HCT116 (cell line): ENCODE data around the gene PRSS53. TPM values are rescaled to one million over a fixed set of nuclear protein-coding genes. Genes with fewer than 3 reads are reported as not detected.
A peak's percentile ranks its signal among the peaks of the same experiment; 100 is the strongest.

Source experiments
- ATAC-seq: fragments of 200-7000 bp; cut with Tn5 transposase; 2 replicates; pipeline ENCODE4 v1.9.1; 2020; ENCODE audit warnings: mild to moderate bottlenecking, moderate library complexity
- BruUV-seq: library from RNA; stranded (reverse); fragments of 400-500 nt; replicated peaks from 2 replicates; lab custom pipeline; 2021; lab: Mats Ljungman, UMichigan
- CTCF ChIA-PET: fragments of 300-600 bp; sonication (Branson Sonifier 250); formaldehyde crosslinking; loops from one replicate; lab custom pipeline; 2021; ENCODE audit warnings: antibody characterized with exemption; lab: Charles Lee
- POLR2A ChIA-PET: fragments of 300-600, 350-600 bp; sonication (Branson Sonifier 250); formaldehyde crosslinking; loops from one replicate; lab custom pipeline; 2021; ENCODE audit warnings: antibody characterized with exemption; lab: Charles Lee
- RAD21 ChIA-PET, 2 experiments: fragments of 300-600 bp; sonication (Branson Sonifier 250); formaldehyde crosslinking; loops; one replicate each; lab custom pipeline; 2023; ENCODE audit warnings: low total read pairs in 2 of 2; ENCODE audit not compliant: uncharacterized antibody in 2 of 2, unreplicated experiment in 2 of 2, low non-redundant PET in 1 of 2; lab: Charles Lee
- DNase-seq: peaks from one replicate; pipeline ENCODE4 v3.0.0-alpha.2; 2010; ENCODE audit warnings: low read depth, low spot score
- H2AFZ ChIP-seq: fragments of 200-600 bp; shearing (Covaris generic), sonication (generic); 2 replicates; pipeline ENCODE4 v1.6.1; 2017; ENCODE audit warnings: low read depth, mixed run types, mixed read lengths, antibody characterized with exemption, low read length; ENCODE audit not compliant: poor library complexity, severe bottlenecking
- H3K27ac ChIP-seq: 2 replicates; pipeline ENCODE4 v1.5.1; 2012; ENCODE audit warnings: low read depth, low read length
- H3K27me3 ChIP-seq: fragments of 200-600 bp; sonication (generic); 2 replicates; pipeline ENCODE4 v1.6.1; 2016; ENCODE audit warnings: mixed run types, low read length, mixed read lengths; ENCODE audit not compliant: insufficient read depth
- H3K36me3 ChIP-seq, 2 experiments: fragments of 200-500 bp in 1 of 2; fragments of 200-600 bp in 1 of 2; sonication (Bioruptor generic) in 1 of 2; sonication (generic) in 1 of 2; 2 replicates each; pipeline versions ENCODE4 v1.5.1 to v1.6.1; 2014 to 2016; ENCODE audit warnings: low read length in 2 of 2, inconsistent platforms in 1 of 2, mixed read lengths in 1 of 2, mixed run types in 1 of 2; ENCODE audit not compliant: insufficient read depth in 2 of 2, control insufficient read depth in 1 of 2
- H3K4me1 ChIP-seq, 2 experiments: fragments of 200-600 bp in 1 of 2; sonication (generic) in 1 of 2; 2 replicates each; pipeline versions ENCODE4 v1.5.1 to v1.6.1; 2012 to 2017; ENCODE audit warnings: low read length in 2 of 2, inconsistent platforms in 1 of 2, mild to moderate bottlenecking in 1 of 2, mixed read lengths in 1 of 2, mixed run types in 1 of 2, moderate library complexity in 1 of 2; ENCODE audit not compliant: insufficient read depth in 2 of 2, control insufficient read depth in 1 of 2
- H3K4me2 ChIP-seq: fragments of 200-600 bp; sonication (generic); 2 replicates; pipeline ENCODE4 v1.6.1; 2017; ENCODE audit warnings: mixed run types, low read length, mixed read lengths
- H3K4me3 ChIP-seq, 2 experiments: fragments of 200-600 bp in 1 of 2; sonication (generic) in 1 of 2; replicated peaks in 1 of 2; 2 replicates each; pipeline ENCODE4 v1.5.1; 2011 to 2016; ENCODE audit warnings: low read length in 2 of 2, control low read depth in 1 of 2, low read depth in 1 of 2, mild to moderate bottlenecking in 1 of 2, mixed read lengths in 1 of 2, mixed run types in 1 of 2
- H3K79me2 ChIP-seq: fragments of 200-600 bp; sonication (generic); 2 replicates; pipeline ENCODE4 v1.6.1; 2017; ENCODE audit warnings: mild to moderate bottlenecking, mixed run types, low read length, moderate library complexity, mixed read lengths; ENCODE audit not compliant: insufficient read depth
- H3K9ac ChIP-seq: fragments of 200-600 bp; sonication (generic); 2 replicates; pipeline ENCODE4 v1.6.1; 2016; ENCODE audit warnings: low read length, mixed read lengths
- H3K9me2 ChIP-seq: fragments of 200-600 bp; sonication (generic), shearing (Covaris generic); 2 replicates; pipeline ENCODE4 v1.6.1; 2017; ENCODE audit warnings: mixed run types, mild to moderate bottlenecking, moderate library complexity; ENCODE audit not compliant: insufficient read depth
- H3K9me3 ChIP-seq, 2 experiments: fragments of 200-500 bp in 1 of 2; fragments of 200-600 bp in 1 of 2; sonication (Bioruptor generic) in 1 of 2; sonication (generic) in 1 of 2; 2 replicates each; pipeline ENCODE4 v1.6.1; 2014 to 2017; ENCODE audit warnings: low read length in 2 of 2, mixed read lengths in 2 of 2, inconsistent platforms in 1 of 2, low read depth in 1 of 2, mild to moderate bottlenecking in 1 of 2, mixed run types in 1 of 2, moderate library complexity in 1 of 2; ENCODE audit not compliant: control insufficient read depth in 1 of 2, insufficient read depth in 1 of 2
- H4K20me1 ChIP-seq: fragments of 200-600 bp; sonication (generic), shearing (Covaris generic); 2 replicates; pipeline ENCODE4 v1.6.1; 2017; ENCODE audit warnings: mixed run types, mild to moderate bottlenecking, moderate library complexity; ENCODE audit not compliant: insufficient read depth
- CBX3 ChIP-seq: IDR thresholded peaks from 2 replicates; pipeline ENCODE4 v1.6.1; 2012; ENCODE audit warnings: low read depth
- CEBPB ChIP-seq: IDR thresholded peaks from 2 replicates; pipeline ENCODE4 v1.6.1; 2012; ENCODE audit warnings: low read depth
- CTCF ChIP-seq, 3 experiments: fragments of 200-600 bp in 1 of 3; sonication (generic) in 1 of 3; IDR thresholded peaks in 2 of 3; conservative IDR thresholded peaks in 1 of 3; 2 replicates each; pipeline ENCODE4 v1.5.1; 2012 to 2017; ENCODE audit warnings: low read depth in 2 of 3, low read length in 2 of 3, antibody characterized with exemption in 1 of 3, borderline replicate concordance in 1 of 3, control low read depth in 1 of 3, mild to moderate bottlenecking in 1 of 3, mixed read lengths in 1 of 3, mixed run types in 1 of 3, moderate library complexity in 1 of 3; ENCODE audit not compliant: insufficient read depth in 1 of 3
- EGR1 ChIP-seq: IDR thresholded peaks from 2 replicates; pipeline ENCODE4 v1.6.1; 2012; ENCODE audit warnings: low read depth
- EZH2 ChIP-seq: fragments of 200-600 bp; sonication (generic); IDR thresholded peaks from 2 replicates; pipeline ENCODE4 v1.6.1; 2017; ENCODE audit warnings: antibody characterized with exemption, mixed run types
- EZH2phosphoT487 ChIP-seq: fragments of 200-600 bp; IDR thresholded peaks from 2 replicates; pipeline ENCODE4 v1.6.1; 2018; ENCODE audit warnings: antibody characterized with exemption, borderline replicate concordance
- FOSL1 ChIP-seq: IDR thresholded peaks from 2 replicates; pipeline ENCODE4 v1.6.1; 2012; ENCODE audit warnings: low read depth
- JUND ChIP-seq: IDR thresholded peaks from 2 replicates; pipeline ENCODE4 v1.6.1; 2012
- POLR2AphosphoS5 ChIP-seq: IDR thresholded peaks from 2 replicates; pipeline ENCODE4 v1.6.1; 2011; ENCODE audit warnings: mild to moderate bottlenecking, low read depth, low read length, moderate library complexity
- SIN3A ChIP-seq: IDR thresholded peaks from 2 replicates; pipeline ENCODE4 v1.6.1; 2012; ENCODE audit warnings: low read depth
- YY1 ChIP-seq: IDR thresholded peaks from 2 replicates; pipeline ENCODE4 v1.6.1; 2011; ENCODE audit warnings: low read length, low read depth, moderate library complexity, mild to moderate bottlenecking; ENCODE audit not compliant: insufficient replicate concordance; ENCODE audit errors: extremely low read depth
- ZFX ChIP-seq: fragments of 450-650 bp; IDR thresholded peaks from 2 replicates; pipeline ENCODE4 v1.6.1; 2017
- intact Hi-C: fragments of 100-400 bp; cut with micrococcal nuclease; formaldehyde crosslinking; loops from 2 replicates; pipeline ENCODE4 v1.10.0; 2022
- total RNA-seq: library from RNA; stranded (reverse); gene quantifications from one replicate; pipeline ENCODE4 v1.2.1, GENCODE V29; 2021; ENCODE audit not compliant: unreplicated experiment
- TF ChIP-seq, protein P1 (sequence below): IDR thresholded peaks from 2 replicates; pipeline ENCODE4 v1.6.1; 2012
- TF ChIP-seq, protein P2 (sequence below): IDR thresholded peaks from 2 replicates; pipeline ENCODE4 v1.6.1; 2011; ENCODE audit warnings: mild to moderate bottlenecking, low read length, moderate library complexity; ENCODE audit not compliant: insufficient replicate concordance; ENCODE audit errors: extremely low read depth
- TF ChIP-seq, protein P3 (sequence below): IDR thresholded peaks from 2 replicates; pipeline ENCODE4 v1.6.1; 2012

Gene PRSS53
- total RNA-seq, 1 experiment from 2014 or later = 11.6 TPM

- no peaks in the 10 kb centered on the region for H4K20me1 ChIP-seq
- TF ChIP-seq YY1 (no peak), EGR1 (no peak)
- TF ChIP-seq, protein P1, sequence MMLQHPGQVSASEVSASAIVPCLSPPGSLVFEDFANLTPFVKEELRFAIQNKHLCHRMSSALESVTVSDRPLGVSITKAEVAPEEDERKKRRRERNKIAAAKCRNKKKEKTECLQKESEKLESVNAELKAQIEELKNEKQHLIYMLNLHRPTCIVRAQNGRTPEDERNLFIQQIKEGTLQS = no peak
- TF ChIP-seq, all 23 proteins: peak for 0
- H3K4me2 ChIP-seq = no peak overlapping the region
- no peak overlapping the region for H3K9ac ChIP-seq
- H3K4me1 ChIP-seq = peaks cover 0 to 10% of the 10 kb centered on the region in 2 experiments; a peak in 2 of 4 replicates
- intact Hi-C loops = no loop called here
- H3K36me3 ChIP-seq = peaks cover 2 to 19% of the 10 kb centered on the region in 2 experiments; a peak in 2 of 4 replicates
- no peaks in the 10 kb centered on the region for H3K27me3 ChIP-seq
- no peak for ATAC-seq
- ChIA-PET POLR2A (no interaction called here), RAD21 (no interaction called here), CTCF (no interaction called here)
- H2AFZ ChIP-seq = no peak overlapping the region
- peaks cover 19% of the 10 kb centered on the region for H3K79me2 ChIP-seq
- no peaks in the 10 kb centered on the region for H3K9me2 ChIP-seq
- H3K27ac ChIP-seq = no peak overlapping the region
- BruUV-seq = no TSS peak
- no peaks in the 10 kb centered on the region for H3K9me3 ChIP-seq
- no peak overlapping the region for H3K4me3 ChIP-seq
- no peak for DNase-seq
Observed at GRCh38 chr16:31061126-31061812, 27.5 kb downstream of the PRSS53 start.

DNA sequence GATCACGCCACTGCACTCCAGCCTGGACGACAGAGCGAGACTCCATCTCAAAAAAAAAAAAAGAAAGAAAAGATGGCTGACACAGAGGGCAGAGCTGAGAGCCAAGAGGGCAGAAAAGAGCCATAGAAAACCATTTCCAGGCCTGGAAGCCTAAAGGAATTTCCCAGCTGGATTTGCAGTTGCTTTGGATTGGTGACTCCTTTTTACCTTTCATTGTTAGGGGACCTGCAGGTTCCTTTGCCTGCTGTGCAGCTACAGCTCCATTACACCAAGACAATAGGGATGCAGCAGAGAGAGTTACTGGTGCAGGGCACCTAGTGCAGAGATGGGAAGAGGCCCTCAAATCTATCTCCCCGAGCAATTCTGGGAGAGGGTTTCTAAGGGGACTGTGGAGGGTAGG lies 33.1 kb downstream of the PRSS53 start:
- Histone ChIP-seq H3K4me1 (peaks cover 8 to 22% of the 10 kb centered on the region in 2 experiments), H3K9ac (no peak overlapping the region), H3K4me2 (no peak overlapping the region), H3K79me2 (no peaks in the 10 kb centered on the region), H3K27ac (no peak overlapping the region), H3K27me3 (no peaks in the 10 kb centered on the region), H3K4me3 (no peak overlapping the region), H4K20me1 (no peaks in the 10 kb centered on the region), H3K9me2 (no peaks in the 10 kb centered on the region), H3K36me3 (peaks cover 0 to 2% of the 10 kb centered on the region in 2 experiments; a peak in 2 of 4 replicates), H3K9me3 (no peaks in the 10 kb centered on the region), H2AFZ (no peak overlapping the region)
- intact Hi-C loops = no loop called here
- ChIA-PET RAD21 (no interaction called here), CTCF (no interaction called here), POLR2A (no interaction called here)
- TSS peak; percentile 43 for BruUV-seq
- DNase-seq = no peak
- ATAC-seq = no peak
- TF ChIP-seq YY1 (no peak), ZFX (no peak), CBX3 (no peak), POLR2AphosphoS5 (no peak), EGR1 (no peak), SIN3A (no peak), FOSL1 (no peak), CEBPB (no peak), JUND (no peak), CTCF (IDR thresholded peaks at IDR 0.05 in 2 of 3, conservative IDR thresholded peaks at IDR 0.05 in 1 of 3; ENCODE audit: borderline replicate concordance in 1 of 3, insufficient read depth in 1 of 3, low read depth in 2 of 3, low read length in 2 of 3) (no peak), EZH2phosphoT487 (no peak), EZH2 (no peak)
- TF ChIP-seq, protein P2, sequence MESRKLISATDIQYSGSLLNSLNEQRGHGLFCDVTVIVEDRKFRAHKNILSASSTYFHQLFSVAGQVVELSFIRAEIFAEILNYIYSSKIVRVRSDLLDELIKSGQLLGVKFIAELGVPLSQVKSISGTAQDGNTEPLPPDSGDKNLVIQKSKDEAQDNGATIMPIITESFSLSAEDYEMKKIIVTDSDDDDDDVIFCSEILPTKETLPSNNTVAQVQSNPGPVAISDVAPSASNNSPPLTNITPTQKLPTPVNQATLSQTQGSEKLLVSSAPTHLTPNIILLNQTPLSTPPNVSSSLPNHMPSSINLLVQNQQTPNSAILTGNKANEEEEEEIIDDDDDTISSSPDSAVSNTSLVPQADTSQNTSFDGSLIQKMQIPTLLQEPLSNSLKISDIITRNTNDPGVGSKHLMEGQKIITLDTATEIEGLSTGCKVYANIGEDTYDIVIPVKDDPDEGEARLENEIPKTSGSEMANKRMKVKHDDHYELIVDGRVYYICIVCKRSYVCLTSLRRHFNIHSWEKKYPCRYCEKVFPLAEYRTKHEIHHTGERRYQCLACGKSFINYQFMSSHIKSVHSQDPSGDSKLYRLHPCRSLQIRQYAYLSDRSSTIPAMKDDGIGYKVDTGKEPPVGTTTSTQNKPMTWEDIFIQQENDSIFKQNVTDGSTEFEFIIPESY = no peak
- TF ChIP-seq, protein P3, sequence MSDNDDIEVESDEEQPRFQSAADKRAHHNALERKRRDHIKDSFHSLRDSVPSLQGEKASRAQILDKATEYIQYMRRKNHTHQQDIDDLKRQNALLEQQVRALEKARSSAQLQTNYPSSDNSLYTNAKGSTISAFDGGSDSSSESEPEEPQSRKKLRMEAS = no peak
- TF ChIP-seq, protein P1 = no peak
